Loucy (cell line): ENCODE measurements around the gene RIMBP2.
"Not testable (repeated sequence)": the region's sequence is repeated elsewhere in the genome, so short reads cannot be mapped to it uniquely, and the experiment has no call there.

Experiments
- H2AFZ ChIP-seq: fragments of 200-600 bp; sonication (generic); 2 replicates; pipeline ENCODE4 v1.6.0; 2016; ENCODE audit warnings: antibody characterized with exemption, mild to moderate bottlenecking, low read length, moderate library complexity
- H3F3A ChIP-seq: fragments of 200-600 bp; 2 replicates; pipeline ENCODE4 v1.6.0; 2016; ENCODE audit warnings: antibody characterized with exemption, low read depth, mild to moderate bottlenecking
- H3K27me3 ChIP-seq: fragments of 200-600 bp; sonication (generic); 2 replicates; pipeline ENCODE4 v1.6.1; 2014; ENCODE audit warnings: low read length, mild to moderate bottlenecking; ENCODE audit not compliant: insufficient read depth, poor library complexity, severe bottlenecking
- H3K36me3 ChIP-seq: fragments of 200-600 bp; sonication (generic); 2 replicates; pipeline ENCODE4 v1.6.1; 2016; ENCODE audit warnings: low read length; ENCODE audit not compliant: insufficient read depth
- H3K4me1 ChIP-seq: fragments of 200-600 bp; sonication (generic); 2 replicates; pipeline ENCODE4 v1.5.1; 2014; ENCODE audit warnings: low read length, mild to moderate bottlenecking; ENCODE audit not compliant: insufficient read depth, poor library complexity, severe bottlenecking
- H3K4me2 ChIP-seq: fragments of 200-600 bp; sonication (generic); 2 replicates; pipeline ENCODE4 v1.6.0; 2014; ENCODE audit warnings: antibody characterized with exemption, low read length, low read depth, mild to moderate bottlenecking; ENCODE audit not compliant: poor library complexity, severe bottlenecking
- H3K4me3 ChIP-seq: fragments of 200-600 bp; sonication (generic); 2 replicates; pipeline ENCODE4 v1.5.1; 2014; ENCODE audit warnings: low read length, mild to moderate bottlenecking, mixed read lengths; ENCODE audit not compliant: poor library complexity, severe bottlenecking
- H3K79me2 ChIP-seq: fragments of 200-600 bp; sonication (generic); 2 replicates; pipeline ENCODE4 v1.6.1; 2014; ENCODE audit warnings: low read length; ENCODE audit not compliant: insufficient read depth
- H3K9ac ChIP-seq: fragments of 200-600 bp; sonication (generic); 2 replicates; pipeline ENCODE4 v1.6.0; 2014; ENCODE audit warnings: mild to moderate bottlenecking, low read depth, low read length, moderate library complexity; ENCODE audit not compliant: poor library complexity, severe bottlenecking
- H3K9me2 ChIP-seq: fragments of 200-600 bp; sonication (generic); replicated peaks from 2 replicates; pipeline ENCODE4 v1.6.1; 2016; ENCODE audit warnings: low read depth, low read length, mixed read lengths
- H3K9me3 ChIP-seq: fragments of 200-600 bp; sonication (generic); 2 replicates; pipeline ENCODE4 v1.6.1; 2014; ENCODE audit warnings: mild to moderate bottlenecking, antibody characterized with exemption, low read length, low read depth; ENCODE audit not compliant: insufficient read depth
- H4K20me1 ChIP-seq: fragments of 200-600 bp; sonication (generic); 2 replicates; pipeline ENCODE4 v1.6.0; 2014; ENCODE audit warnings: antibody characterized with exemption, low read length, mild to moderate bottlenecking; ENCODE audit not compliant: insufficient read depth, poor library complexity, severe bottlenecking
- EZH2phosphoT487 ChIP-seq: fragments of 200-600 bp; IDR thresholded peaks from 2 replicates; pipeline ENCODE4 v1.6.1; 2018; ENCODE audit warnings: antibody characterized with exemption, mild to moderate bottlenecking, moderate library complexity, borderline replicate concordance
- TF ChIP-seq, protein P1 (sequence below): fragments of 200-600 bp; sonication (generic); conservative IDR thresholded peaks from 2 replicates; pipeline ENCODE4 v1.5.1; 2014; ENCODE audit warnings: mild to moderate bottlenecking, antibody characterized with exemption, low read length

Gene RIMBP2

DNA sequence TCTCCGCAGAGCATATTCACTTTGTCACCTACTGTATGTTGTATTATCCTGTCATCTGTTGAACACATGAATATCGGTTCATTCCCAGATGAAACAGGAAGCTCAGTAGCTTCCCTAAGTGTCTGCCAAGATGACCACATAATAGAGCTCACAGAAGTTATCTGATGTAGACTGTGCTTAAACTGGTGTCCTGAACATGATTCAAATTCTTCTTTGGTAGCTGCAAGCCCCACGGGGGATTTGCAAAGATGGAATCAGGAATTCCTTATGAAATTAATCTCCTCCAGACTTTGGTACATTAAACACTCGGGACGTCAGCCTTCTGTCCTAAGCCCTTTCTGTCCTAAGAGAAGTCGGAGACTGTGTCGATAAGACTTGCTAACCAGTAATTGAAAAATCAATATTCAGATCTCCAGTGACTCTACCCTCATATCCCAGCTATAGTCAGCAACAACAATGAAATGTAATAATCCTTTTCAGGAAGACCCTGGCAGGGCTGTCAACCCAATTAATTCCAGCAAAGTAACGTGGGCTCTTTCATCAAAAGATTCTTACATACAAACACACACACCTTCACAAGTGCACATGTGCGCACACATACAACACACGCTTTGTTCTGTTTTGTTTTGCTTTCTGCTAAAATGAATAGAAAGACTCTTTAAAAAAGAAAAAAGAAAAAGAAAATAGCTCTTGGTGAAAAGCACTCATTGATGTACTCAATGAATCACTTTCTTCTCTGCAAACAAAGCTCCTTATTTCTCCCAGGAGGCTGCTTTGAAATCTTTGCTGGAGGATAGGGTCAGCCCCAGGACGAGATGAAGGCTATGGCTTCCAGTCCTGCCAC lies 127.2 kb downstream of the RIMBP2 start:
- no peaks in the 10 kb centered on the region for H3K36me3 ChIP-seq

DNA sequence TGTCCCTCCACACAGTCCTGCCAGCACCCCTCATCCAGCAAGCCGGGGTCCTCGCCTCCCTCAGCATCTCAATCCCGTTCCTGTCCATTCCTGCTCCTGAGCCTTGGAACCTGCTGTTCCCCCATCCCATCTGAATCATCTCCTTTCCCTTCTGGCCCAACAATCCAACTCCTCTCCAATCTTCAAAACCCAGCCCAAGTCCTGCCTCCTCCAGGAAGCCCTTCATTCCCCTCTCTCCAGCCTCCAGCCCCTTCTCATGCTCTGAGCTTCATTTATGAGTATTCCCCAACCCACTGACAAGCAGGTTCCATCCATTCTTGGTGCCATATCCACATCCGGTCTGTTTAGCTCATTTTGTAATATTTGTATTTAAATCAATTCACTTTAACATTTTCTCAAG lies 128.1 kb downstream of the RIMBP2 start:
- H3K4me1 ChIP-seq: no peaks in the 10 kb centered on the region
- no peaks in the 10 kb centered on the region for H3F3A ChIP-seq
- no peak overlapping the region for H3K4me3 ChIP-seq
- H3K9me2 ChIP-seq: no peaks in the 10 kb centered on the region
- no peak for TF ChIP-seq EZH2phosphoT487
- TF ChIP-seq, protein P1, sequence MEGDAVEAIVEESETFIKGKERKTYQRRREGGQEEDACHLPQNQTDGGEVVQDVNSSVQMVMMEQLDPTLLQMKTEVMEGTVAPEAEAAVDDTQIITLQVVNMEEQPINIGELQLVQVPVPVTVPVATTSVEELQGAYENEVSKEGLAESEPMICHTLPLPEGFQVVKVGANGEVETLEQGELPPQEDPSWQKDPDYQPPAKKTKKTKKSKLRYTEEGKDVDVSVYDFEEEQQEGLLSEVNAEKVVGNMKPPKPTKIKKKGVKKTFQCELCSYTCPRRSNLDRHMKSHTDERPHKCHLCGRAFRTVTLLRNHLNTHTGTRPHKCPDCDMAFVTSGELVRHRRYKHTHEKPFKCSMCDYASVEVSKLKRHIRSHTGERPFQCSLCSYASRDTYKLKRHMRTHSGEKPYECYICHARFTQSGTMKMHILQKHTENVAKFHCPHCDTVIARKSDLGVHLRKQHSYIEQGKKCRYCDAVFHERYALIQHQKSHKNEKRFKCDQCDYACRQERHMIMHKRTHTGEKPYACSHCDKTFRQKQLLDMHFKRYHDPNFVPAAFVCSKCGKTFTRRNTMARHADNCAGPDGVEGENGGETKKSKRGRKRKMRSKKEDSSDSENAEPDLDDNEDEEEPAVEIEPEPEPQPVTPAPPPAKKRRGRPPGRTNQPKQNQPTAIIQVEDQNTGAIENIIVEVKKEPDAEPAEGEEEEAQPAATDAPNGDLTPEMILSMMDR: no peak
- H4K20me1 ChIP-seq: no peaks in the 10 kb centered on the region
- H3K36me3 ChIP-seq: no peaks in the 10 kb centered on the region
- no peaks in the 10 kb centered on the region for H3K79me2 ChIP-seq
- H2AFZ ChIP-seq: no peak overlapping the region
- no peak overlapping the region for H3K4me2 ChIP-seq
- peaks cover 5% of the 10 kb centered on the region; the same call in 1 of the 2 replicates for H3K9me3 ChIP-seq
- no peak overlapping the region for H3K9ac ChIP-seq
- no peaks in the 10 kb centered on the region for H3K27me3 ChIP-seq

More for the DNA sequence above, 127.2 kb downstream of the RIMBP2 start:
- TF ChIP-seq EZH2phosphoT487: no peak
- TF ChIP-seq, protein P1: no peak
- no peaks in the 10 kb centered on the region for H3K27me3 ChIP-seq
- no peaks in the 10 kb centered on the region for H4K20me1 ChIP-seq
- peaks cover 5% of the 10 kb centered on the region; the same call in 1 of the 2 replicates for H3K9me3 ChIP-seq
- H3K9ac ChIP-seq: no peak overlapping the region
- no peaks in the 10 kb centered on the region for H3F3A ChIP-seq
- H3K79me2 ChIP-seq: no peaks in the 10 kb centered on the region
- no peaks in the 10 kb centered on the region for H3K4me1 ChIP-seq
- H3K4me3 ChIP-seq: no peak overlapping the region
- H3K4me2 ChIP-seq: no peak overlapping the region
- H2AFZ ChIP-seq: no peak overlapping the region
- no peaks in the 10 kb centered on the region for H3K9me2 ChIP-seq

DNA sequence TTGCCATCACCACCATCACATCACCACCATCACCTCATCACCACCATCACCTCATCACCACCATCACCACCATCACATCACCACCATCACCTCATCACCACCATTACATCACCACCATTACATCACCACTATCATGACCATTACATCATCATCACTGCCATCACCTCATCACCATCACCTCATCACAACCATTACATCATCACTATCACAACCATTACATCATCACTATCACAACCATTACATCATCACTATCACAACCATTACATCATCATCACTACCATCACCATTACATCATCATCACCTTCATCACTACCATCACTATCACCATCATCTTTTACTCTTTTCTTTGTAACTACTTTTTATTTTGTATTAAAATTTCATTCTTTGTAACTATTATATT lies 131.6 kb downstream of the RIMBP2 start:
- H3K9ac ChIP-seq, H4K20me1 ChIP-seq, H3K9me3 ChIP-seq: not testable (repeated sequence)

DNA sequence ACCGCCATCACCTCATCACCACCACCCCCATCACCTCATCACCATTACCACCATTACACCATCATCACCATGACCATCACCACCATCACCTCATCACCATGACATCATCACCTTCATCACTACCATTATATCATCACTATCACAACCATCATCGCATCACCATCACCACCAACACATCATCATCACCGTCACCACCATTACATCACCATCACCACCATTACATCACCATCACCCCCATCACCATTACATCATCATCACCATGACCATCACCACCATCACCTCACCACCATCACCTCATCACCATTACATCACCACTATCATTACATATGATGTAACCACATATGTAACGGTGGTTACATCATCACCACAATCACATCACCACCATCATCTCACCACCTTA lies 132.3 kb downstream of the RIMBP2 start:
- Histone ChIP-seq H3K27me3 (no peaks in the 10 kb centered on the region), H3K79me2 (no peaks in the 10 kb centered on the region), H3K4me2 (no peak overlapping the region), H2AFZ (no peak overlapping the region), H3K4me1 (no peaks in the 10 kb centered on the region), H3K9me2 (no peaks in the 10 kb centered on the region), H3K4me3 (no peak overlapping the region), H3K9me3 (peaks cover 5% of the 10 kb centered on the region; the same call in 1 of the 2 replicates), H3F3A (no peaks in the 10 kb centered on the region), H4K20me1 (no peaks in the 10 kb centered on the region), H3K36me3 (no peaks in the 10 kb centered on the region), H3K9ac (no peak overlapping the region)
- TF ChIP-seq, protein P1: no peak

More for the DNA sequence above, 131.6 kb downstream of the RIMBP2 start:
- H3K36me3 ChIP-seq, H3K4me1 ChIP-seq, H3K27me3 ChIP-seq, H3K4me2 ChIP-seq, H3K79me2 ChIP-seq, H3F3A ChIP-seq, H3K4me3 ChIP-seq, H2AFZ ChIP-seq, H3K9me2 ChIP-seq: not testable (repeated sequence)
